HG03280 (cell line): ENCODE results near the gene EXOSC5.
"Not testable (repeated sequence)": the region's sequence is repeated elsewhere in the genome, so short reads cannot be mapped to it uniquely, and the experiment has no call there.

ENCODE experiments used
- ATAC-seq: cut with Tn5 transposase; IDR thresholded peaks from one replicate; pipeline ENCODE4 v1.9.1; 2021; ENCODE audit warnings: mild to moderate bottlenecking, moderate library complexity; ENCODE audit not compliant: unreplicated experiment

The EXOSC5 gene

DNA sequence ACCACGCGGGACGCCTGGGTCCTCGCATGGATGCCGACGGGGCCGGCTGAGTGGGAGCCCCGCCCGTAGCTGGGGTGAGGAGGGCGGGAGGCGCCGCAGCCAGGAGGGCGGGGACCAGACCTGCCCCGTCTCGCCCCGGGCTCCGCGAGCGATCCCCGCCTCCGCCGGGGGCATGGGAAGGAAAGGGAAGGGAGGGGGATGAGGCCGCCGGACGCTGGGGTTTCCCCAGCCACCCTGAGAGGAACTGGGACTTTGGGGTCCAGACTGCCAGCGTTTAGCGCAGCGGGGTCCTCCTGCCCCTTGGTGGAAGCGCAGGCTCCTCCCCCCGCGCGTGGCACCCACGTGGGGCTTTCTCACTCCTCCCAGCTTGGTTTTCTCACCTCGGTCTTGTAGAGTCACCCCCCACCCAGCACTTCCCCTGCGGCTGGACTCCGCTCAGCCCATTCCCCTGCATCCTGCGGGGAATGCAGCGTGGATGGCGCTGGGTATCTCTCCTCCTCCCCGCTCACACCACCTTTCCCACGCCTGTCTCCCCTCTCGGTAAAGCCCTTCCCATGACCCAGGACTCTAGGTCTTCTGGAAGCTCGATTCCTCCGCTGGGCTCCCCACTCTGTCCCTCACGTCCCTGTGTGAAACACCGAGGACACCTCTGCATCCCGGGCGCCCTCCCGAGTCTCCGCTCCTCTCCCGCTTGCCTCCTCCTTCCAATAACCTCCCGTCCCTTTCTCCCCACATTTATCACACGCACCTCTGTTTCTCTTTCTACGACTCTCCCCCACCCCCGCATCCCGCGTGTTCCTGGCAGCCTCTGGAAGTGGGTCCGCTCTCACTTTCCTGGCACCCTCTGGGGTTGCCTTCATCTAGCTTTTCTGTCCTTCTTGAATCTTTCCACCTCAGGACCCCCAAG, 45.6 kb downstream of the EXOSC5 start:
- ATAC-seq, result peak; percentile 40

- ATAC-seq, result peak; percentile 0
Observed at GRCh38 chr19:41350735-41351338, 46.3 kb downstream of the EXOSC5 start.

- ATAC-seq, result not testable (repeated sequence)
Observed at GRCh38 chr19:41346916-41347315, 50.2 kb downstream of the EXOSC5 start.

DNA sequence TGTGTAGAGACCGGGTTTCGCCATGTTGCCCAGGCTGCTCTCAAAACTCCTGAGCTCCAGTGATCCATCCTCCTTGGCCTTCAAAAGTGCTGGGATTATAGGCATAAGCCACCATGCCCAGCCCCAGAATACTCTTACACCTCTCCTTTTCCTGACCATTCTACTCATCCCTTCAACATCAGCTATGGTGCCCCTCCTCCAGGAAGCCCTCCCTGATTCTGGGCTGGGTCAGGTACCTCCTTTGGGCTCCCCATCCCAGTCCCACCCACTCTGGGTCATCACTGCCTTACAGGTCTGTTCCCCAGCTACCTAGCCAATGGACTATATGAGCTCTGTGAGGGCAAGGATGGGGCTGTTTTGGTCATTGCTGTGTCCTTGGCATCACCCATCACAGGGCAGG, 53.0 kb downstream of the EXOSC5 start:
- no peak for ATAC-seq

DNA sequence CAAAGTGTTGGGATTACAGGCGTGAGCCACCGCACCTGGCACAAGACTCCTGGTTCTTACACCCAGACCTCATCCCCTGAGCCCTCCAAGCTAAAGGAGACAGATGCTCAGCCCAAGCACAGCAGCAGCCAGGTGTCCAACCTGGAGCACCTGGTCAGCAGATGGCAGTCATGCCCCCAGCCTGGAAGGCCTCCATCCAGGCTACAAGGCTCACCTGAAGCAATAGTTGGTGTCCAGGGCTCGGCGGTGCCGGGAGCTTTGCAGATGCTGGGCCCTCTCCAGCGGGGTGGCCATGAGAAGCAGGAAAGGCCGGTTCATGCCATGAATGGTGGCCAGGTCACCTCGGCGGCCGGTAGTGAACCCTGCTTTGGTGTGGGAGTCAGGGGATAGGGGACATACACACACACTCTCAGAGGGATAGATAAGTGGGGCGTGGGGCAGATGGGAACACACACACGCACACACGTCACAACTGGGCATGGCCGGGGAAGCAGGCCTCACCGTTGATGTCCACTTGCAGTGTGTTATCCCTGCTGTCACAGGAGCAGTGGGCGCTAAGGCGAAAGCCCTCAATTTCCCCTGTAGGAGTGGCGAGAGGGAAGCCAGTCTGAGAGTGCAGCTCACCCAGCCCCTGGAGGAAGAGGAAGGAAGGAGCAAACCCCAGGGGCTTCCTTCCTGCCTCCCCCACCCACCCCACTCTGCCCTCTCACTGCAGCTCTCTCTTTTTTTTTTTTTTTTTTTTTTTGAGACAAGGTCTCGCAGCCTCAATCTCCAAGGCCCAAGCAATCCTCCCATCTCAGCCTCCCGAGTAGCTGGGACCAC, 55.3 kb downstream of the EXOSC5 start:
- no peak for ATAC-seq

DNA sequence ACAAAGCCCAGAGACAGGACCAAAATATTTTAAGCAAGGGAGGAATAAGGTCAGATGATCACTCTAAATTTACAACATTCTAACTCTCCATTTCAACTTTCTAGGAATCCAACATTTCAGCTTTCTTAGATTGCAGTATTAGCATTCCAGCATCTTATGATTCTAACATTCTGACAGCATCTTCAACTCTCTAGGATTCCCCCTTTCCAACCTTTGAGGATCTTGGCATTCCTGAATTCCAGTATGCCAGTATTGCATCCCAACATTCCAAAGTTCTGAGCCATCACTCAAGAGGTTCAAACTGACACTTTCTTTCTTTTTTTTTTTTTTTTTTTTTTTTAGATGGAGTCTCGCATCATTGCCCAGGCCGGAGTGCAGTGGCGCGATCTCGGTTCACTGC, 57.2 kb downstream of the EXOSC5 start:
- ATAC-seq, result no peak
